ENCODE data around the gene PTPRD.

Gene PTPRD

DNA sequence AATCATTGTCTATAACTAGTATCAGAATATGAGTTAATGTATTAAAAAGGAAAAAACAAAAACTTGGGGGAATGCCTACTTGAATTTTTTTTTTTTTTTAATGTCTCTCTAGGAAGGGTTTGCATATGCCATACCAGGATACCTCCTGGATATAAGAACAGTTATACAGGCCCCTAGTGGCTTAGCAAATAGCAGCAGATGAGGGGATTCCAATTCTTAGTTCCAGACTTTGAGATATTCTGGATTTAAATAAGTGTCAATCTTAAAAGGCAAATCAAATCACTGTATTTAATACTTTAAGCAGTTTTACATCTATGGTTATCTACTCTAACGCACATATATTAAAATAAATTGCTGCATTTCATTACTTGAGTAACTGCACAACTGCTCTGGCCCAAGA, 1757.8 kb downstream of the PTPRD start:
- peaks cover 15 to 41% of the 10 kb centered on the region in 2 donors for H3K27me3 ChIP-seq (ENCODE audit: control insufficient read depth in 1 of 2, insufficient read depth in 2 of 2, low read length in 2 of 2)

GRCh38 chr9:8852301-8852864, 1760.4 kb downstream of the PTPRD start:
- Histone ChIP-seq H3K9ac (ENCODE audit: low read depth in 1 of 2, low read length in 2 of 2) (no peak overlapping the region), H3K9me3 (ENCODE audit: control insufficient read depth in 1 of 2, low read length in 2 of 2) (no peaks in the 10 kb centered on the region), H3K27me3 (ENCODE audit: control insufficient read depth in 1 of 2, insufficient read depth in 2 of 2, low read length in 2 of 2) (peaks cover 6 to 19% of the 10 kb centered on the region in 2 donors), H3K36me3 (ENCODE audit: control insufficient read depth in 1 of 2, insufficient read depth in 2 of 2, low read length in 2 of 2) (no peaks in the 10 kb centered on the region), H3K27ac (ENCODE audit: low read depth, low read length) (no peak overlapping the region), H3K4me1 (ENCODE audit: control insufficient read depth in 1 of 2, insufficient read depth in 2 of 2, low read length in 2 of 2) (peaks cover 0 to 8% of the 10 kb centered on the region in 2 donors), H3K4me3 (ENCODE audit: low read depth in 1 of 2, low read length in 2 of 2) (no peak overlapping the region)

More for the DNA sequence above, 1757.8 kb downstream of the PTPRD start:
- Histone ChIP-seq H3K9me3 (ENCODE audit: control insufficient read depth in 1 of 2, low read length in 2 of 2) (no peaks in the 10 kb centered on the region), H3K36me3 (ENCODE audit: control insufficient read depth in 1 of 2, insufficient read depth in 2 of 2, low read length in 2 of 2) (no peaks in the 10 kb centered on the region), H3K9ac (ENCODE audit: low read depth in 1 of 2, low read length in 2 of 2) (no peak overlapping the region), H3K27ac (ENCODE audit: low read depth, low read length) (no peak overlapping the region), H3K4me3 (ENCODE audit: low read depth in 1 of 2, low read length in 2 of 2) (no peak overlapping the region), H3K4me1 (ENCODE audit: control insufficient read depth in 1 of 2, insufficient read depth in 2 of 2, low read length in 2 of 2) (peaks cover 0 to 13% of the 10 kb centered on the region in 2 donors)

DNA sequence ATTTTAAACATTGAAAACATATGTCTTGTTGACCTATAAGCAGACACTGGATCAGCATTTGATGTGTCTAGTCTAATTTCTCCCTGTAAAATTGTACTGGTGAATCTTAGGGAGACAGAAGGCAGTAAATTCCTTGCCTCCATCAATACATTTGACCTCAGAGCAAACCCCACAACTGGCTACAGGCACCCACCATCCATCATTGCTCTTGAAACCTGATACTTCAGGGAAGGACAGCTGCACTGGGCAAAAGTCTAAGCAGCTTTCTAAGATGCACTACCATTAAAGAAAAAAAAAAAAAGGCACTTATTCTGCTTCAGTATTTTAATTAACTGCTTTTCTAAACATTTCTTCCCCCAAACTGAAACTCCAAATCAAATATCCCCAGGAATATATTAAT, 1761.9 kb downstream of the PTPRD start:
- Histone ChIP-seq H3K4me3 (ENCODE audit: low read depth in 1 of 2, low read length in 2 of 2) (no peak overlapping the region), H3K4me1 (ENCODE audit: control insufficient read depth in 1 of 2, insufficient read depth in 2 of 2, low read length in 2 of 2) (no peaks in the 10 kb centered on the region), H3K9me3 (ENCODE audit: control insufficient read depth in 1 of 2, low read length in 2 of 2) (no peaks in the 10 kb centered on the region), H3K27ac (ENCODE audit: low read depth, low read length) (no peak overlapping the region), H3K36me3 (ENCODE audit: control insufficient read depth in 1 of 2, insufficient read depth in 2 of 2, low read length in 2 of 2) (no peaks in the 10 kb centered on the region), H3K27me3 (ENCODE audit: control insufficient read depth in 1 of 2, insufficient read depth in 2 of 2, low read length in 2 of 2) (peaks cover 0 to 14% of the 10 kb centered on the region in 2 donors), H3K9ac (ENCODE audit: low read depth in 1 of 2, low read length in 2 of 2) (no peak overlapping the region)

DNA sequence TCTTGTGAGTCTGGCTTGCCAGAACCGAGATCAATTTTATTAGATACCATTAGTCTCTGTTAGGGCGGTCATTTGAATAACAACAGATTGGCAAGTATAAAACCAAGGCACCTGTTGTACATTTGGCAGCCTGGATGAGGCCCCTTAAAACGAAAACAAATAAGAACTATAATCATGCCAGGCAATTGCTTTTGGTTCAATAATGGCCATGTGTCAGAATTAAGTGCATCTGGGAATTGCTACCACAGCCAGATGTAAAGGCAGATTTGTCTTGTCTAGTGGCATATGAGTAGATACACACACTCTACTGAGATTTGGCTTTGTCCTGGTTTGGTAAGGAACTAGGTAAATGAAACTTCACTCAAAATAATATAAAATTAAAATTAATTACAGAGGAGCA, 1767.0 kb downstream of the PTPRD start:
- Histone ChIP-seq H3K27me3 (ENCODE audit: control insufficient read depth in 1 of 2, insufficient read depth in 2 of 2, low read length in 2 of 2) (no peaks in the 10 kb centered on the region), H3K4me1 (ENCODE audit: control insufficient read depth in 1 of 2, insufficient read depth in 2 of 2, low read length in 2 of 2) (peaks cover 4 to 5% of the 10 kb centered on the region in 2 donors), H3K27ac (ENCODE audit: low read depth, low read length) (no peak overlapping the region), H3K9ac (ENCODE audit: low read depth in 1 of 2, low read length in 2 of 2) (no peak overlapping the region), H3K4me3 (ENCODE audit: low read depth in 1 of 2, low read length in 2 of 2) (no peak overlapping the region), H3K9me3 (ENCODE audit: control insufficient read depth in 1 of 2, low read length in 2 of 2) (no peaks in the 10 kb centered on the region), H3K36me3 (ENCODE audit: control insufficient read depth in 1 of 2, insufficient read depth in 2 of 2, low read length in 2 of 2) (no peaks in the 10 kb centered on the region)

GRCh38 chr9:8845376-8845775, 1767.4 kb downstream of the PTPRD start:
- Histone ChIP-seq H3K36me3 (ENCODE audit: control insufficient read depth in 1 of 2, insufficient read depth in 2 of 2, low read length in 2 of 2) (no peaks in the 10 kb centered on the region), H3K9me3 (ENCODE audit: control insufficient read depth in 1 of 2, low read length in 2 of 2) (no peaks in the 10 kb centered on the region), H3K4me1 (ENCODE audit: control insufficient read depth in 1 of 2, insufficient read depth in 2 of 2, low read length in 2 of 2) (peaks cover 4 to 5% of the 10 kb centered on the region in 2 donors), H3K9ac (ENCODE audit: low read depth in 1 of 2, low read length in 2 of 2) (no peak overlapping the region), H3K4me3 (ENCODE audit: low read depth in 1 of 2, low read length in 2 of 2) (no peak overlapping the region), H3K27ac (ENCODE audit: low read depth, low read length) (no peak overlapping the region), H3K27me3 (ENCODE audit: control insufficient read depth in 1 of 2, insufficient read depth in 2 of 2, low read length in 2 of 2) (no peaks in the 10 kb centered on the region)

DNA sequence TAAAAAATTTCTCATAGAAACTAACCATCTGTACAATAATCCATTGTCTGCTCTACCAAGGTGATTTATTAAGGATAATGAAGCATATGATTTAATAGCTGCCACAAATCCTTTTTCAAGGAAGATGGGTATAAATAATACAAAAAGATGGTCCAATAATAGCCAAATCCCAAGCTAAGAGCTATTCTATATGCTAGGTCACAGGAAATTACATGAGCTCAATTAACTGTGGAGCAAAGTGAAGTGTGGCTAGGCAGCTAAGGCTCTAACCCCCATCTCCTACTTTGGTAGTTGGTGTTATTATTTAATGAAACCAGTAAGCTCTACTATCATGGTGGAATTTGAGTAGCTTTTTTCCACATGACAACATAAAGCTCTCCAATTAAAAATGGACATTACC, 1768.3 kb downstream of the PTPRD start:
- peaks cover 4 to 5% of the 10 kb centered on the region in 2 donors for H3K4me1 ChIP-seq (ENCODE audit: control insufficient read depth in 1 of 2, insufficient read depth in 2 of 2, low read length in 2 of 2)

DNA sequence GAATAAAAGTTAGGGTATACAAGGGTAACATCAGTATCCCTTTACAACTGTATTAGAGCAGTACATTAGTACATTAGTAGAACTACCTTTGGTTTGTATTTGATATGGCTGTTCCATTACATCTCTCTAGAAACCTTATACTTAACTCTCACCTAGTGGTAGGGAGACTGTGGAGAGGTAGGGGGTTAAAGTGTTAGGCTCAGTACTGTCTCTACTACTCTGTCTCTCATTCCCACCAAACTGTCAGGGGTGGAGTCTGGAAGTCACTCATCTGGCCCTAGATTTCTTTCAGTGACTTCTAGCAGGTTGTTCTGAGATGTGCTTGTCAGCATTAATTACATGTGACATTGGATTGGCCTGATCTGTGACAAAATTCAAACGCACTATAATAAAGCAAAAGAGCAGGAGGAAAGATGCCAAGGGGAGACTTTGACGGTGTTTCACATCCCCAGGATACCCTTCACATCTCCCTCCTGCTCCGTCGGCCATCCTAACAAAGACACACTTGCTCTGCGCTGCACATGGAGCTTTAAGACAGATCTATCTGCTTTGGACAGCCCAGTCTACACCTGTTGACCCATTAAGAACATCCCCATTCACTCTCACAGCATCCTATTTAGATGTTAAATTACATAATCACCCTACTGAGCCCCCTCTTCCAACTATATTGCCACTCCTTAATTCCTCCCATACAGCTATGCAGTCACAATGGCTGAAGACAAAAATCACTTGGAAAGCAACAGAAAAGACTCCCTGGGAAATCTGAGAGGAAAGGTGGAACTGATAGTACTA, 1770.2 kb downstream of the PTPRD start:
- no peaks in the 10 kb centered on the region for H3K36me3 ChIP-seq (ENCODE audit: control insufficient read depth in 1 of 2, insufficient read depth in 2 of 2, low read length in 2 of 2)
- H3K4me1 ChIP-seq (ENCODE audit: control insufficient read depth in 1 of 2, insufficient read depth in 2 of 2, low read length in 2 of 2): peaks cover 4 to 5% of the 10 kb centered on the region in 2 donors
- H3K9ac ChIP-seq (ENCODE audit: low read depth in 1 of 2, low read length in 2 of 2): no peak overlapping the region
- H3K4me3 ChIP-seq (ENCODE audit: low read depth in 1 of 2, low read length in 2 of 2): no peak overlapping the region
- H3K27me3 ChIP-seq (ENCODE audit: control insufficient read depth in 1 of 2, insufficient read depth in 2 of 2, low read length in 2 of 2): no peaks in the 10 kb centered on the region
- H3K9me3 ChIP-seq (ENCODE audit: control insufficient read depth in 1 of 2, low read length in 2 of 2): no peaks in the 10 kb centered on the region
- H3K27ac ChIP-seq (ENCODE audit: low read depth, low read length): no peak overlapping the region

More for the DNA sequence above, 1768.3 kb downstream of the PTPRD start:
- Histone ChIP-seq H3K9ac (ENCODE audit: low read depth in 1 of 2, low read length in 2 of 2) (no peak overlapping the region), H3K36me3 (ENCODE audit: control insufficient read depth in 1 of 2, insufficient read depth in 2 of 2, low read length in 2 of 2) (no peaks in the 10 kb centered on the region), H3K4me3 (ENCODE audit: low read depth in 1 of 2, low read length in 2 of 2) (no peak overlapping the region), H3K27me3 (ENCODE audit: control insufficient read depth in 1 of 2, insufficient read depth in 2 of 2, low read length in 2 of 2) (no peaks in the 10 kb centered on the region), H3K9me3 (ENCODE audit: control insufficient read depth in 1 of 2, low read length in 2 of 2) (no peaks in the 10 kb centered on the region), H3K27ac (ENCODE audit: low read depth, low read length) (no peak overlapping the region)

DNA sequence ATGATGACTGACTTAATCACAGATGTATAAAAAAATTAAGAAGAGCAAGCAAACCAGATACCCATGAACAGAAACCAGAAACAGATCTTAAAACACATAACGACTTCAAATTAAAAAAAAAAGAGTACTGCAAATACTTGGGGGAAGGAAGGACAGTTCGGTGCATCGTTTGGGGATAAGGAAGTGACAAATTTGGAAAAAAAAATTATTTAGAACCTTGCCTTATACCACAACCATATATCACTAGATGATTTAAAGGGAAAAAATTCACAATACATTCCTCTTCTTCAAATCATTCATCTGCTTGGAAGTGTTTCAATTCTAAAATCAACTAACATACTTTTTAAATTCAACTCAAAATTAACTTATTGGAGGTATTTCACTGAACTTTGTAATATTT, 1774.7 kb downstream of the PTPRD start:
- H3K9me3 ChIP-seq (ENCODE audit: control insufficient read depth in 1 of 2, low read length in 2 of 2): no peaks in the 10 kb centered on the region
- no peaks in the 10 kb centered on the region for H3K4me1 ChIP-seq (ENCODE audit: control insufficient read depth in 1 of 2, insufficient read depth in 2 of 2, low read length in 2 of 2)
- H3K27ac ChIP-seq (ENCODE audit: low read depth, low read length): no peak overlapping the region
- H3K9ac ChIP-seq (ENCODE audit: low read depth in 1 of 2, low read length in 2 of 2): no peak overlapping the region
- no peaks in the 10 kb centered on the region for H3K27me3 ChIP-seq (ENCODE audit: control insufficient read depth in 1 of 2, insufficient read depth in 2 of 2, low read length in 2 of 2)
- H3K4me3 ChIP-seq (ENCODE audit: low read depth in 1 of 2, low read length in 2 of 2): no peak overlapping the region
- H3K36me3 ChIP-seq (ENCODE audit: control insufficient read depth in 1 of 2, insufficient read depth in 2 of 2, low read length in 2 of 2): no peaks in the 10 kb centered on the region

- H3K4me1 ChIP-seq (ENCODE audit: control insufficient read depth in 1 of 2, insufficient read depth in 2 of 2, low read length in 2 of 2): no peaks in the 10 kb centered on the region
- H3K9ac ChIP-seq (ENCODE audit: low read depth in 1 of 2, low read length in 2 of 2): no peak overlapping the region
- no peaks in the 10 kb centered on the region for H3K27me3 ChIP-seq (ENCODE audit: control insufficient read depth in 1 of 2, insufficient read depth in 2 of 2, low read length in 2 of 2)
- H3K36me3 ChIP-seq (ENCODE audit: control insufficient read depth in 1 of 2, insufficient read depth in 2 of 2, low read length in 2 of 2): no peaks in the 10 kb centered on the region
- no peak overlapping the region for H3K4me3 ChIP-seq (ENCODE audit: low read depth in 1 of 2, low read length in 2 of 2)
- H3K9me3 ChIP-seq (ENCODE audit: control insufficient read depth in 1 of 2, low read length in 2 of 2): no peaks in the 10 kb centered on the region
- no peak overlapping the region for H3K27ac ChIP-seq (ENCODE audit: low read depth, low read length)
Observed at GRCh38 chr9:8835291-8835690, 1777.5 kb downstream of the PTPRD start.

DNA sequence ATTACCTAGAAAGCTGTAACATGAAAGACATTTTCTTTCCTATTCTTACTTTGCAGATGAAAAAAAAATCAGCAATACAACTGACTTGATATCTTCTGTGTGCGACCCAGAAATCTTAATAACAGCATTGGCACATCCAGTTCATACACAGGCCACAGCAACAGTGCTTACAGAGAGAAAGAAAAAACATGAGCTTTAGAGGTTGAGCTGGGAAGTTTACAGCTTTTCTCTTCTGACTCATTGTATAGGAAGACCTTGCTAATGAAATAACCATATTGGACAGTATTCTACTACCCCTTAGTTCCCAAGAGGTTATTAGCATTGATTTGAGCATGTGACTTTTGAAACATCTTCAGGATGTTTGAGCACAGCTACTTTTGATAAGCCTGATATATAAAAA, 1779.8 kb downstream of the PTPRD start:
- H3K27ac ChIP-seq (ENCODE audit: low read depth, low read length): no peak overlapping the region
- H3K9ac ChIP-seq (ENCODE audit: low read depth in 1 of 2, low read length in 2 of 2): no peak overlapping the region
- no peaks in the 10 kb centered on the region for H3K27me3 ChIP-seq (ENCODE audit: control insufficient read depth in 1 of 2, insufficient read depth in 2 of 2, low read length in 2 of 2)

More for the DNA sequence above, 1779.8 kb downstream of the PTPRD start:
- Histone ChIP-seq H3K36me3 (ENCODE audit: control insufficient read depth in 1 of 2, insufficient read depth in 2 of 2, low read length in 2 of 2) (no peaks in the 10 kb centered on the region), H3K4me1 (ENCODE audit: control insufficient read depth in 1 of 2, insufficient read depth in 2 of 2, low read length in 2 of 2) (no peaks in the 10 kb centered on the region), H3K9me3 (ENCODE audit: control insufficient read depth in 1 of 2, low read length in 2 of 2) (no peaks in the 10 kb centered on the region), H3K4me3 (ENCODE audit: low read depth in 1 of 2, low read length in 2 of 2) (no peak overlapping the region)
